ENCODE data around the gene C1orf159. TPM values are rescaled to one million over a fixed set of nuclear protein-coding genes. Genes with fewer than 3 reads are reported as not detected.

The C1orf159 gene
- polyA plus RNA-seq, 1 donor from 2014 or later, result 31.5 TPM

GRCh38 chr1:1052003-1052840, 63.7 kb downstream of the C1orf159 start:
- Histone ChIP-seq H3K36me3 (ENCODE audit: insufficient read depth, low read length) (no peaks in the 10 kb centered on the region), H3K27ac (ENCODE audit: low read length) (no peak overlapping the region), H3K4me2 (ENCODE audit: low read length) (no peak overlapping the region), H3K79me2 (replicated peaks; ENCODE audit: insufficient read depth, low read length) (no peaks in the 10 kb centered on the region), H3K9me2 (ENCODE audit: insufficient read depth, low read length) (no peaks in the 10 kb centered on the region), H3K27me3 (ENCODE audit: insufficient read depth, low read depth, low read length) (no peaks in the 10 kb centered on the region), H2AFZ (ENCODE audit: low read depth, low read length) (no peak overlapping the region), H3K9me3 (ENCODE audit: low read length) (no peaks in the 10 kb centered on the region), H3K4me3 (ENCODE audit: low read length) (no peak overlapping the region), H3K9ac (ENCODE audit: low read length) (no peak overlapping the region), H3F3A (ENCODE audit: insufficient read depth, low read length, poor library complexity, severe bottlenecking) (no peaks in the 10 kb centered on the region), H4K20me1 (ENCODE audit: insufficient read depth) (no peaks in the 10 kb centered on the region)
- TF ChIP-seq TAF1 (IDR thresholded peaks at IDR 0.05; ENCODE audit: low read depth) (no peak), POLR2AphosphoS5 (IDR thresholded peaks at IDR 0.05) (no peak), EP300 (conservative IDR thresholded peaks at IDR 0.05; ENCODE audit: poor library complexity, severe bottlenecking) (no peak), EZH2 (IDR thresholded peaks at IDR 0.05; ENCODE audit: borderline replicate concordance, insufficient read depth, low read length, poor library complexity, severe bottlenecking) (no peak), RAD21 (conservative IDR thresholded peaks at IDR 0.05) (no peak), SMC3 (conservative IDR thresholded peaks at IDR 0.05; ENCODE audit: poor library complexity) (no peak), MXI1 (conservative IDR thresholded peaks at IDR 0.05; ENCODE audit: poor library complexity, severe bottlenecking) (no peak)
- TF ChIP-seq, protein P1, sequence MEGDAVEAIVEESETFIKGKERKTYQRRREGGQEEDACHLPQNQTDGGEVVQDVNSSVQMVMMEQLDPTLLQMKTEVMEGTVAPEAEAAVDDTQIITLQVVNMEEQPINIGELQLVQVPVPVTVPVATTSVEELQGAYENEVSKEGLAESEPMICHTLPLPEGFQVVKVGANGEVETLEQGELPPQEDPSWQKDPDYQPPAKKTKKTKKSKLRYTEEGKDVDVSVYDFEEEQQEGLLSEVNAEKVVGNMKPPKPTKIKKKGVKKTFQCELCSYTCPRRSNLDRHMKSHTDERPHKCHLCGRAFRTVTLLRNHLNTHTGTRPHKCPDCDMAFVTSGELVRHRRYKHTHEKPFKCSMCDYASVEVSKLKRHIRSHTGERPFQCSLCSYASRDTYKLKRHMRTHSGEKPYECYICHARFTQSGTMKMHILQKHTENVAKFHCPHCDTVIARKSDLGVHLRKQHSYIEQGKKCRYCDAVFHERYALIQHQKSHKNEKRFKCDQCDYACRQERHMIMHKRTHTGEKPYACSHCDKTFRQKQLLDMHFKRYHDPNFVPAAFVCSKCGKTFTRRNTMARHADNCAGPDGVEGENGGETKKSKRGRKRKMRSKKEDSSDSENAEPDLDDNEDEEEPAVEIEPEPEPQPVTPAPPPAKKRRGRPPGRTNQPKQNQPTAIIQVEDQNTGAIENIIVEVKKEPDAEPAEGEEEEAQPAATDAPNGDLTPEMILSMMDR (IDR thresholded peaks at IDR 0.05; ENCODE audit: poor library complexity, severe bottlenecking), result no peak
- TF ChIP-seq, protein P2, sequence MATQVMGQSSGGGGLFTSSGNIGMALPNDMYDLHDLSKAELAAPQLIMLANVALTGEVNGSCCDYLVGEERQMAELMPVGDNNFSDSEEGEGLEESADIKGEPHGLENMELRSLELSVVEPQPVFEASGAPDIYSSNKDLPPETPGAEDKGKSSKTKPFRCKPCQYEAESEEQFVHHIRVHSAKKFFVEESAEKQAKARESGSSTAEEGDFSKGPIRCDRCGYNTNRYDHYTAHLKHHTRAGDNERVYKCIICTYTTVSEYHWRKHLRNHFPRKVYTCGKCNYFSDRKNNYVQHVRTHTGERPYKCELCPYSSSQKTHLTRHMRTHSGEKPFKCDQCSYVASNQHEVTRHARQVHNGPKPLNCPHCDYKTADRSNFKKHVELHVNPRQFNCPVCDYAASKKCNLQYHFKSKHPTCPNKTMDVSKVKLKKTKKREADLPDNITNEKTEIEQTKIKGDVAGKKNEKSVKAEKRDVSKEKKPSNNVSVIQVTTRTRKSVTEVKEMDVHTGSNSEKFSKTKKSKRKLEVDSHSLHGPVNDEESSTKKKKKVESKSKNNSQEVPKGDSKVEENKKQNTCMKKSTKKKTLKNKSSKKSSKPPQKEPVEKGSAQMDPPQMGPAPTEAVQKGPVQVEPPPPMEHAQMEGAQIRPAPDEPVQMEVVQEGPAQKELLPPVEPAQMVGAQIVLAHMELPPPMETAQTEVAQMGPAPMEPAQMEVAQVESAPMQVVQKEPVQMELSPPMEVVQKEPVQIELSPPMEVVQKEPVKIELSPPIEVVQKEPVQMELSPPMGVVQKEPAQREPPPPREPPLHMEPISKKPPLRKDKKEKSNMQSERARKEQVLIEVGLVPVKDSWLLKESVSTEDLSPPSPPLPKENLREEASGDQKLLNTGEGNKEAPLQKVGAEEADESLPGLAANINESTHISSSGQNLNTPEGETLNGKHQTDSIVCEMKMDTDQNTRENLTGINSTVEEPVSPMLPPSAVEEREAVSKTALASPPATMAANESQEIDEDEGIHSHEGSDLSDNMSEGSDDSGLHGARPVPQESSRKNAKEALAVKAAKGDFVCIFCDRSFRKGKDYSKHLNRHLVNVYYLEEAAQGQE (IDR thresholded peaks at IDR 0.05; ENCODE audit: borderline replicate concordance), result no peak

GRCh38 chr1:1051127-1051810, 64.6 kb downstream of the C1orf159 start:
- Histone ChIP-seq H3K4me2 (ENCODE audit: low read length) (no peak overlapping the region), H3K9me2 (ENCODE audit: insufficient read depth, low read length) (no peaks in the 10 kb centered on the region), H3K79me2 (replicated peaks; ENCODE audit: insufficient read depth, low read length) (no peaks in the 10 kb centered on the region), H3K9ac (ENCODE audit: low read length) (no peak overlapping the region), H3K27me3 (ENCODE audit: insufficient read depth, low read depth, low read length) (no peaks in the 10 kb centered on the region), H3K36me3 (ENCODE audit: insufficient read depth, low read length) (no peaks in the 10 kb centered on the region), H3K4me3 (ENCODE audit: low read length) (no peak overlapping the region), H3K27ac (ENCODE audit: low read length) (no peak overlapping the region), H2AFZ (ENCODE audit: low read depth, low read length) (no peak overlapping the region), H3K9me3 (ENCODE audit: low read length) (no peaks in the 10 kb centered on the region), H3F3A (ENCODE audit: insufficient read depth, low read length, poor library complexity, severe bottlenecking) (no peaks in the 10 kb centered on the region), H4K20me1 (ENCODE audit: insufficient read depth) (no peaks in the 10 kb centered on the region)
- no peak for TF ChIP-seq RAD21 (conservative IDR thresholded peaks at IDR 0.05)
- no peak for TF ChIP-seq TAF1 (IDR thresholded peaks at IDR 0.05; ENCODE audit: low read depth)
- TF ChIP-seq EP300 (conservative IDR thresholded peaks at IDR 0.05; ENCODE audit: poor library complexity, severe bottlenecking), result no peak
- TF ChIP-seq, protein P2 (IDR thresholded peaks at IDR 0.05; ENCODE audit: borderline replicate concordance), result no peak
- TF ChIP-seq MXI1 (conservative IDR thresholded peaks at IDR 0.05; ENCODE audit: poor library complexity, severe bottlenecking), result no peak
- TF ChIP-seq EZH2 (IDR thresholded peaks at IDR 0.05; ENCODE audit: borderline replicate concordance, insufficient read depth, low read length, poor library complexity, severe bottlenecking), result no peak
- TF ChIP-seq, protein P1 (IDR thresholded peaks at IDR 0.05; ENCODE audit: poor library complexity, severe bottlenecking), result no peak
- TF ChIP-seq SMC3 (conservative IDR thresholded peaks at IDR 0.05; ENCODE audit: poor library complexity), result no peak
- TF ChIP-seq POLR2AphosphoS5 (IDR thresholded peaks at IDR 0.05), result no peak

Measured in neural cell (in vitro differentiated cells).